NT2/D1 (cell line): ENCODE measurements around the gene ABCB9.

Experiments
- SUZ12 ChIP-seq: IDR thresholded peaks from 2 replicates; pipeline ENCODE4 v1.6.1; 2011; ENCODE audit not compliant: insufficient read length, insufficient read depth; ENCODE audit errors: extremely low read depth
- YY1 ChIP-seq: IDR thresholded peaks from 2 replicates; pipeline ENCODE4 v1.6.1; 2011; ENCODE audit not compliant: insufficient read length, insufficient read depth
- ZNF274 ChIP-seq: IDR thresholded peaks from 2 replicates; pipeline ENCODE4 v1.6.1; 2011; ENCODE audit warnings: mild to moderate bottlenecking, low read depth, low read length

GRCh38 chr12:122932207-122932606, 34.1 kb downstream of the ABCB9 start:
- TF ChIP-seq YY1 (no peak), SUZ12 (no peak), ZNF274 (no peak)
